GM12801 (cell line): ENCODE data around the gene ALDH4A1.

Experiments
- TF ChIP-seq, protein P1 (sequence below): IDR thresholded peaks from one replicate; pipeline ENCODE4 v1.5.1; 2011; ENCODE audit warnings: control low read depth; ENCODE audit not compliant: insufficient read length; ENCODE audit errors: extremely low read depth

The ALDH4A1 gene

DNA sequence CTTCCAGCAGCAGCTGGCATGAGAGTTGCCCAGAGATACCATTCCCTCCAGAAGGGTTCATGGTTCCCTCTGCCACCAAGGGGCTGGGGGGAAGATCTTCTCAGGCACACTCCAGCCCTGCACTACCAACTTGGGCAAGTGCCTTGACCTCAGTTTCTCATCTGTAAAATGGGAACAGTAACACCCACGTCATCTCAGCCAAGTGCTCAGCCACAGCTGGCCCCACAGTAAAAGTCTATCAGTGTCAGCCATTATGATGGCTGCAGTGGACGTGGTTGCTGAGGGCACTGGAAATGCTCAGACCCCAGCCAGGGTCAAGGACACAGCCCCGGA, 26.6 kb downstream of the ALDH4A1 start:
- TF ChIP-seq, protein P1, sequence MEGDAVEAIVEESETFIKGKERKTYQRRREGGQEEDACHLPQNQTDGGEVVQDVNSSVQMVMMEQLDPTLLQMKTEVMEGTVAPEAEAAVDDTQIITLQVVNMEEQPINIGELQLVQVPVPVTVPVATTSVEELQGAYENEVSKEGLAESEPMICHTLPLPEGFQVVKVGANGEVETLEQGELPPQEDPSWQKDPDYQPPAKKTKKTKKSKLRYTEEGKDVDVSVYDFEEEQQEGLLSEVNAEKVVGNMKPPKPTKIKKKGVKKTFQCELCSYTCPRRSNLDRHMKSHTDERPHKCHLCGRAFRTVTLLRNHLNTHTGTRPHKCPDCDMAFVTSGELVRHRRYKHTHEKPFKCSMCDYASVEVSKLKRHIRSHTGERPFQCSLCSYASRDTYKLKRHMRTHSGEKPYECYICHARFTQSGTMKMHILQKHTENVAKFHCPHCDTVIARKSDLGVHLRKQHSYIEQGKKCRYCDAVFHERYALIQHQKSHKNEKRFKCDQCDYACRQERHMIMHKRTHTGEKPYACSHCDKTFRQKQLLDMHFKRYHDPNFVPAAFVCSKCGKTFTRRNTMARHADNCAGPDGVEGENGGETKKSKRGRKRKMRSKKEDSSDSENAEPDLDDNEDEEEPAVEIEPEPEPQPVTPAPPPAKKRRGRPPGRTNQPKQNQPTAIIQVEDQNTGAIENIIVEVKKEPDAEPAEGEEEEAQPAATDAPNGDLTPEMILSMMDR: no peak

DNA sequence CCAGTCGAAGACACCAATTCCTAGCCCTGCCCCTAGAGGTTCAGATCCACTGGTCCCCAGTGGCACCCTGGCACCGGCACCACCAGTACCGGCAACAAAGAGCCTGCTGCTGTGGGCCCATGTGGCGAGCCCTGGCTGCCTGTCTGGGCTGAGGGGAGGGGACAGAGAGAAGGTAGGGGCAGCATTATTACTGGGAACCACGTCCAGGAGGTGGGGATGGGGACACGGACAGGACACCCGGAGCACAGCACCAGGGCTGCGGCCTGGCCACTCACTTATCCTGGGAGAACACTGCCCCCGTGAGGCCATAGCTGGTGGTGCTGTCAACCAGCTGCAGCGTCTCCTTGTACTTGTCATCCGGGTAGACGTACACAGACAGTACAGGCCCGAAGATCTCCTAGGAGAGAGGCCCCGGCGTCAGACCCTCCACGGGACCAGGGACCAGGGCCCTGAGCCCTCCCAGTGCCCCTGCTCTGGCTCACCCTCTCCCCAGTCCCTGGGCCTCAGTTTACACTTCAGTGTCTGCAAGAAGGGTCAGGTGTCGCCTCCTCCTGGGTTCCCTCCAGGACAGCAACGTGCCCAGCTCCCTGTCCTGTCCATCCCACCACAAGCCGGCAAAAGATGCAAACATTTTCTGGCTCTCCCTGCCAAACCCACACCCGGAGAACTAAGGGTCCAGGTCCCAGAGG, 27.1 kb downstream of the ALDH4A1 start:
- TF ChIP-seq, protein P1: no peak

DNA sequence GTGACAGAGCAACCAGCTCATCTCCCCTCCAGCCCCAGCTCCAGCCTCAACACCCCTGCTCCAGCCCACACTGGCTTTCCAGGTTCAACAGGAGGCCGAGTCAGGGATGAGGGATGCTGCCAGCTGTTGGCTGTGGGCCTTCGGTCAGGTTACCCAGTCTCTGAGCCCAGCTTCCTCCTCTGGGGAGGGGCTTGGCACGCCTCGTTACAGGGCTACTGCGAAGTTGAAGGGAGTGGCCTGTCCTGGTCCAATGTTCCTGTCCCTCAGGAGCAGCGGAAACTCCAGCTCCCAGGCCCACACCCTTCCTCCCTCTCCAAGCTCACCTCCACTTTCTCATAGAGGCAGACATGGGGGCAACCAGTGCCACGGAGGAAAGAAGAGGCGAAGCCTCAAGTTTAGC, 27.8 kb downstream of the ALDH4A1 start:
- TF ChIP-seq, protein P1: no peak

DNA sequence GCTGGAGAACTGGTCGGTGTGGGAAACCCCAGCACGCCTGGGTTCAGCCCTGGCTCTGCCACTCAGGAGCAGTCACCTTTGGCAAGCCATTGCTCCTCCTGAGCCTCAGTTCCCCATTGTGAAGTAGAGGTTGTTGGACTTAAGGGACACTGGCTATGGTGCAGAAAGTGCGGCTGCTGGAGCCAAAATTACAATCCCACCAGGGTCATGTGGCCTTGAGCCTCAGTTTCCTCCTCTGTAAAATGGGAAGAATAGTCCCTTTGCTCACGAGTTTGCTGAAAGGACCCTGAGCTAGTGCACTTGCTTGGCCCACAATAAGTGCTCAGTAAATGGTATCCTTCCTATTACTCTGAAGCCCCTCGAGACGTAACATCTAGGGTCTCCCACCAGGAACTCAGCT, 28.3 kb downstream of the ALDH4A1 start:
- TF ChIP-seq, protein P1: no peak

DNA sequence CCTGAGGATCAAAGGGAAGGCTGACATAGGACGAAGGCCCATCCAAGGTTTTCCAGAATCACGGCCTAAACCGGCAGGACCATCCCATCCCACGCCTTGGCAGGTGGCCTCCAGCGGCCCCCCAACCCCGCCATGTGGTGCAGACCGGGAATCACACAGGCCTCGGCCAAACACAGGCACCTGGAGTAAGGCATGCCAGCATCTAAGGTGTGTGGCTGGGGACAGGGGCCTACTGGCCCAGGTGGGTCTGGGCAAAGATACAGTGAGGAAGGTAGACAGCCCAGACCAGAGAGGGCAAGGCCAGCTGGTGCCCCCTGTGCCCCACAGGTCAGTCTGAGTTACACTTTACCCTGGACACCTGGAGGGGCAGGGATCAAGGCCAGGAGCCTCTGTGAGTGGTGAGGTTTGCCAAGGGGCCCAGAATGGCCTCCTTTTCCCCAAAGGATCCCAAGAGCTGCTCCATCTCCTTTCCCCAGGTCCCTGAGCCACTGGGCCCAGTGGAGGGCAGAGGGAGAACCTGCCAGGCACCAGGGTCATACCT, 30.2 kb downstream of the ALDH4A1 start:
- TF ChIP-seq, protein P1: no peak

DNA sequence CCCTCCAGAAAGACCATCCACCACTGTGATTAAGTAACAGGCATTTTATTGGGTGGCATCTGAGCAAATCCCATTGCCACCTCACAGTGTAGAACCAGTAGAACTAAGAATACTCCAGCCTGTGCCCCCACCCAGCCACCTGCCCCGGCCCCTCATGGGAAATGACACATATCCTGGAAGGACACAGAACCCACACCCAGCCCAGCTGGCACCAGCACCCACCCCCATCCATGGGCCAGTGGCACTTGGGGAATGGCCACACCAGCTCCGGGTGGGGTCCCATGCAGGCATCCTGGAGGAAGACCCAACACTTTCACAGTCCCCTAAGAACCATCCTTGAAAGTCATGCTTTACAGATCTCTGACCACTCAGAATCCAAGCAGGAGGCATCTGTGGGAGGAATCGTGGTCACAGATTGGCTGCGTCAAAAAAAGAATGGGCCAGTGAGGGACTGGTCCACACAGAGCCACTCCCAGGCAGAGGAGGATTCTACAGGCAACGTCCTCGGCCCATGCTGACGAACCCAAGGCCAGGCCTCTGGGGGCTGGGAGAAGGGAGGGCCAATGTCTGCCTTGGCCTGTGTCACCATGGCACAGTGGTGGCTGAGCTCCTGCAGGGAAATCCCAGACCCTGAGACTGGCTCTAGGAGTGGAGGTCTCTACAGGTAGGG, 30.8 kb downstream of the ALDH4A1 start:
- TF ChIP-seq, protein P1: no peak

DNA sequence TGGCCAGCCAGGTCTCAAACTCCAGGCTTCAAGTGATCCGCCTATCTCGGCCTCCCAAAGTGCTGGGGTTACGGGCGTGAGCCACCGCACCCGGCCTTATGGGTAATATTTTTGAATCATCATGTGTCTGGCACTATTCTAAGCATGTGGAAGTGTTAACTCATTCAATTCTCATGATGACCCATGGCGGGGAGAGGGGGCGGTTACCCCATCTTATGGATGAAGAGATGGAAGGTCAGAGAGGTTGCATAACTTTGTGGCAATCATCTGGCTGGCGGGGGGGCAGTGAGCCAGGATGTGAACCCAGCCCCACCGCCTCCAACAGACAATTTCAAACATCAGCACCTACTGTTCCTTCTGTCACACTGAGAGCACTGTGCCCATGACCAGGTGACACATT, 31.4 kb downstream of the ALDH4A1 start:
- TF ChIP-seq, protein P1: no peak
